ENCODE data around the gene RAB11B.
A peak's percentile ranks its signal among the peaks of the same experiment; 100 is the strongest.
"Not testable (repeated sequence)": the region's sequence is repeated elsewhere in the genome, so short reads cannot be mapped to it uniquely, and the experiment has no call there.

RAB11B gene

GRCh38 chr19:8360196-8360595, 30.0 kb upstream of the RAB11B start:
- no peak for DNase-seq (ENCODE audit: low read depth in 1 of 2, low spot score in 1 of 2)
- no peak for TF ChIP-seq JUND (IDR thresholded peaks at IDR 0.05; ENCODE audit: low read depth)
- in situ Hi-C loops (cut with HindIII; ENCODE audit: low pct_unique_long_range_greater_than_20kb, low sequenced_read_pairs): no loop called here

GRCh38 chr19:8361921-8362793, 28.0 kb upstream of the RAB11B start:
- in situ Hi-C loops (cut with HindIII; ENCODE audit: low pct_unique_long_range_greater_than_20kb, low sequenced_read_pairs): no loop called here
- TF ChIP-seq JUND (IDR thresholded peaks at IDR 0.05; ENCODE audit: low read depth): peak; percentile 31; the same call in 1 of the 2 replicates
- DNase-seq (ENCODE audit: low read depth in 1 of 2, low spot score in 1 of 2): peak in 1 of 2 experiments; percentile 97

GRCh38 chr19:8363803-8364771, 26.1 kb upstream of the RAB11B start, which contains the start of gene ANGPTL4:
TSS of gene ANGPTL4 (plus strand) at chr19:8364155. CDS start at chr19:8364322, 167 bp downstream.
- DNase-seq (ENCODE audit: low read depth in 1 of 2, low spot score in 1 of 2): peak; percentile 83 to 87
- no peak for TF ChIP-seq JUND (IDR thresholded peaks at IDR 0.05; ENCODE audit: low read depth)
- in situ Hi-C loops (cut with HindIII; ENCODE audit: low pct_unique_long_range_greater_than_20kb, low sequenced_read_pairs): no loop called here

- no peak for TF ChIP-seq JUND (IDR thresholded peaks at IDR 0.05; ENCODE audit: low read depth)
- in situ Hi-C loops (cut with HindIII; ENCODE audit: low pct_unique_long_range_greater_than_20kb, low sequenced_read_pairs): no loop called here
- no peak for DNase-seq (ENCODE audit: low read depth in 1 of 2, low spot score in 1 of 2)
These were observed 24.0 kb upstream of the RAB11B start for GRCh38 chr19:8366121-8366581.

- TF ChIP-seq JUND (IDR thresholded peaks at IDR 0.05; ENCODE audit: low read depth): no peak
- DNase-seq (ENCODE audit: low read depth in 1 of 2, low spot score in 1 of 2): no peak
- in situ Hi-C loops (cut with HindIII; ENCODE audit: low pct_unique_long_range_greater_than_20kb, low sequenced_read_pairs): no loop called here
These were observed 23.2 kb upstream of the RAB11B start for GRCh38 chr19:8366961-8367326.

- in situ Hi-C loops (cut with HindIII; ENCODE audit: low pct_unique_long_range_greater_than_20kb, low sequenced_read_pairs): no loop called here
- no peak for TF ChIP-seq JUND (IDR thresholded peaks at IDR 0.05; ENCODE audit: low read depth)
- DNase-seq (ENCODE audit: low read depth in 1 of 2, low spot score in 1 of 2): peak in 1 of 2 experiments; percentile 90
These were observed 22.7 kb upstream of the RAB11B start for GRCh38 chr19:8367327-8368001.

DNA sequence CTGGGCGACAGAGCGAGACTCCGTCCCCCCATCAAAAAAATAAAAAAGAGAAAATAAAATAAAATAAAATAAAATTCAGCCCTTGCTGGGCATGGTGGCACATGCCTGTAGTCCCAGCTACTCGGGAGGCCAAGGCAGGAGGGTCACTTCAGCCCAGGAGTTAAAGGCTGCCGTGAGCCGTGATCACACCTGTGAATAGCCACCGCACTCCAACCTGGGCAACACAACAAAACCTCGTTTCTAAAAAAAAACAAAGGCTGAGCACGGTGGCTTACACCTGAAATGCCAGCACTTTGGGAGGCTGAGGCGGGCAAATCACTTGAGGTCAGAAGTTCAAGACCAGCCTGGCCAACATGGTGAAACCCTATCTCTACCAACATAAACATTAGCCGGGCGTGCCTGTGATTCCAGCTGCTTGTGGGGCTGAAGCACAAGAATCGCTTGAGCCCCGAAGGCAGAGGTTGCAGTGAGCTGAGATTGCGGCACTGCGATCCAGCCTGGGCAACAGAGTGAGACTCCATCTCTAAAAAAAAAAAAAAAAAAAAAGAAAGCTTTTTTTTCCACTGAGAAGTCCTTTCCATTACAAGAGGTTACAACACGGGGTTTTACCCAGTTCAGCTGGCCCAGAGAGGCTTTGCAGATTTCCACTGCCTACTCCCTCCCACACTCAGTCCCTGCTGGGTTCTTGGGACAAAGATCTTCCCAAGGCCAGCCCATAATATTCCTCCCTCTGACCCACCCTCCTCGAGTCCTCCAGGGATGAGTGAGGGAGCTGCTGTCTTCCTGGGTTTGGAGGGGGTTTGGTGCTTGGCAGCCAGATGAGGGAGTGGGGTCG, 19.8 kb upstream of the RAB11B start:
- no peak for TF ChIP-seq JUND (IDR thresholded peaks at IDR 0.05; ENCODE audit: low read depth)
- no peak for DNase-seq (ENCODE audit: low read depth in 1 of 2, low spot score in 1 of 2)
- in situ Hi-C loops (cut with HindIII; ENCODE audit: low pct_unique_long_range_greater_than_20kb, low sequenced_read_pairs): no loop called here

GRCh38 chr19:8371011-8371804, 19.0 kb upstream of the RAB11B start:
- TF ChIP-seq JUND (IDR thresholded peaks at IDR 0.05; ENCODE audit: low read depth): no peak
- DNase-seq (ENCODE audit: low read depth in 1 of 2, low spot score in 1 of 2): no peak
- in situ Hi-C loops (cut with HindIII; ENCODE audit: low pct_unique_long_range_greater_than_20kb, low sequenced_read_pairs): no loop called here

DNA sequence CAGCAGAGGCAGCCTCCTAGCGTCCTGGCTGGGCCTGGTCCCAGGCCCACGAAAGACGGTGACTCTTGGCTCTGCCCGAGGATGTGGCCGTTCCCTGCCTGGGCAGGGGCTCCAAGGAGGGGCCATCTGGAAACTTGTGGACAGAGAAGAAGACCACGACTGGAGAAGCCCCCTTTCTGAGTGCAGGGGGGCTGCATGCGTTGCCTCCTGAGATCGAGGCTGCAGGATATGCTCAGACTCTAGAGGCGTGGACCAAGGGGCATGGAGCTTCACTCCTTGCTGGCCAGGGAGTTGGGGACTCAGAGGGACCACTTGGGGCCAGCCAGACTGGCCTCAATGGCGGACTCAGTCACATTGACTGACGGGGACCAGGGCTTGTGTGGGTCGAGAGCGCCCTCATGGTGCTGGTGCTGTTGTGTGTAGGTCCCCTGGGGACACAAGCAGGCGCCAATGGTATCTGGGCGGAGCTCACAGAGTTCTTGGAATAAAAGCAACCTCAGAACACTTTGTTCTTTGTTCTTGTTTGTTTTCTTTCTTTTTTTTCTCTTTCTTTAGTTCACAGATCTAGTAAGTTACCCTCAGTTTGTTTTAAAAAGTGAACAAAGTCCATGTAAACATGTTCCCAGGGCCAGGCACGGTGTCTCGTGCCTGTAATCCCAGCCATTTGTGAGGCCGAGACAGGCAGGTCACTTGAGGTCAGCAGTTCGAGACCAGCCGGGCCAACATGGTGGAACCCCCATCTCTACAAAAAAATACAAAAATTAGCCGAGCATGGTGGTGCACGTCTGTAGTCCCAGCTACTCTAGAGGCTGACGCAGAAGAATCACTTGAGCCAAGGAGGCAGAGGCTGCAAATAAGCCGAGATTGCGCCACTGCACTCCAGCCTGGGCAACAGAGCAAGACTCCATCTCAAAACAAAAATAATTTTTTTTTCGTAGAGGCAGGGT, 16.0 kb upstream of the RAB11B start:
- in situ Hi-C loops (cut with HindIII; ENCODE audit: low pct_unique_long_range_greater_than_20kb, low sequenced_read_pairs): no loop called here
- TF ChIP-seq JUND (IDR thresholded peaks at IDR 0.05; ENCODE audit: low read depth): no peak
- DNase-seq (ENCODE audit: low read depth in 1 of 2, low spot score in 1 of 2): no peak

GRCh38 chr19:8375766-8376165, 14.4 kb upstream of the RAB11B start:
- in situ Hi-C loops (cut with HindIII; ENCODE audit: low pct_unique_long_range_greater_than_20kb, low sequenced_read_pairs); DNase-seq (ENCODE audit: low read depth in 1 of 2, low spot score in 1 of 2): not testable (repeated sequence)

GRCh38 chr19:8376373-8376974, 13.7 kb upstream of the RAB11B start:
- DNase-seq (ENCODE audit: low read depth in 1 of 2, low spot score in 1 of 2); in situ Hi-C loops (cut with HindIII; ENCODE audit: low pct_unique_long_range_greater_than_20kb, low sequenced_read_pairs): not testable (repeated sequence)
